ENCODE measurements around the gene NOTUM.
A peak's percentile ranks its signal among the peaks of the same experiment; 100 is the strongest.

The NOTUM gene

DNA sequence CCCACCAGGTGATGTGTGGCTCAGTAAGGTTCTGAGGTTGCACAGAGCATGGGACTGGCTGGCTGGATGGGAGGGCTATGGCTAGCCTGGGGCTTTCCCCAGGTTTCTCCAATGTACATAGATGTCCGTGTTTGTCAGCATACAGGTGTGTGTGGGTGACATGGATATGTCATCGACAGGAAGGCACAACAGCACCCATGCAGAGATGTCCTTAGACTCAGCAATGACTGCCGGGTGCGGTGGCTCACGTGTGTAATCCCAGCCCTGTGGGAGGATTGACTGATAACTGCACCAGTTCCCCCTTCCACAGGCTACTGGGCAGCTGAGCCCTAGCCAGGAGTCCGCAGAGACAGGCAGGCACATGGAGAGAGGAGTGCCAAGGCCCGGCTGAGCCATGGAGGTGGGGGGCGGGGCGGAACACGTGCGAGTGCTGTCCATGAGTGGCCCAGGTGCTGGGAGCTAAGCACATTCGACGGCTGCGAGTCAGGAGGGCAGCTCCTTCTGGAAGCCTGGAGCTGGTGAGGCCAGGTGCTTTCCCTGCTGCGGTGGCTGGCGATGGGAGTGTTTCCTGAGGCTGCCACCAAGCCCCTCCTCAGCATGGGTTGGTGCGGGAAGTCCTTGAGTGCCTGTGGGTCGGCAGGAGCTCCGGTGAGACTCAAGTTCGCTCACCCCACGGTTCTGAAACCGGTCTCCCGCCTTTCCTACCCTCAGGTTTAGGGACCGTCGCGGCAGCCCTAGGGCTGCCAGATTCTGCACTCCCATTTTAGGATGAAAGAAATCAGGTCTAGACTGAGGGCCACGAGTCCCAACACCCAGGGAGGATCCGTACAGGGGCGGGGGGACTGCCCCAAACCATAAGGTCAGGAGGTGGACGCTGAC lies 15.6 kb upstream of the NOTUM start:
- peak; percentile 17 for DNase-seq

DNA sequence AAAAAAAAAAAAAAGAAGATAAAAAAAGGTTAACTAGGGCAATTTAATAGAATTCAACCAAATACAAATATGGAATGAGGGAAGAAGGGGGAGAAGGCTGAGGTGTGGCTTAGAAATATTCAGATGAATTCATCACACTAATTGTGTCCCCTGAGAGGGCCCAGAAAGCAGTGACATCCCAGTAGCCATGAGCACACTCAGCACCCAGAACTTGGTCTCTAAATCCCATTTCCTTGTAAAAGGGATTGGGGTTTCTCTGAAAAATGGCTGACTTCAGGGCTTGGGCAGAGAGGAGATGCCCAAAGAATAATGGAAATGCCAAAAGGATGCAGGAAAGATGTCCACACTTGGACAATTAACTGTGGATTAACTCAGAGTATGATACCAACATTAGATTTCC lies 12.4 kb upstream of the NOTUM start:
- DNase-seq: no peak

DNA sequence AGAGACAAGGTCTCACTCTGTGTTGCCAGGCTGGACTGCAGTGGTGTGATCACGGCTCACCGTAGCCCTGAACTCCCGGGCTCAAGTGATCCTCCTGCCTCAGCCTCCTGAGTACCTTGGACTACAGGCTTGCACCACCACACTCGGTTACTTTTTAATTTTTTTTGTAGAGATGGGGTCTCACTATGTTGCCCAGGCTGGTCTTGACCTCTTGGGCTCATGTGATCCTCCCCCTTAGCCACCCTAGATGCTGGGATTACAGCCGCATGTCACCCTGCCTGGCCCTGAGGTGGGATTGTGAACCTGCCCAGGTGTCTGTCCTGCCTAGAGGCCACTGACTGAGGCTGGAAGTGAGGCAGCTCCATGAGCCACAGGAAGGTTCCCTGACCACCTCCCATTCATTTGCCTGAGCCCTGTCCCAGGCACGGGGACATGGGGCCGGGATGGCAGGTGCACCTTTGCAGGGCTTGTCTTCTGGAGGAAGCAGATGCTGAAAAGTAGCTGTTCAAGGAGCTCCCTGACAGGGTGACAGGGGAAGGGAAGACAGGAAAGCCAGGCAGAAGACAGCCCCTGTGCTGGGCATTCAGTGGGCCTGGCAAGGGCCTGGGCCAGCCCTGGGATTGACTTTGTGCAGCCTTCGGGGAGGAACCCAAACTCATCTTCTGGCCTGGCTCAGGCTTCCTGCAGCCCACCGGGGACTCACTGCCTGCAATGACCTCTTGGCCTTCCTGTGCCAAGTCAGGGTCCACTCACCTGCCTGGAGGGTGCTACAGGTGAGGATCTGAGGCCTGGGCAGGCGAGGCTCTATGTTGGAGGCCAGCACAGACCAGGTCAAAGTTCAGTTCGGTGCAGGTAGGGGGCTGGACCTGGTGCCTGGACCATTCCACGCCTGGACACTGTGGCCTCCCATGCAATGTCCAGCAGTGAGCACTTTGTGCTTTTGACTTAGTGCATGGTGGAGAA lies 8.1 kb upstream of the NOTUM start:
- DNase-seq: no peak

DNA sequence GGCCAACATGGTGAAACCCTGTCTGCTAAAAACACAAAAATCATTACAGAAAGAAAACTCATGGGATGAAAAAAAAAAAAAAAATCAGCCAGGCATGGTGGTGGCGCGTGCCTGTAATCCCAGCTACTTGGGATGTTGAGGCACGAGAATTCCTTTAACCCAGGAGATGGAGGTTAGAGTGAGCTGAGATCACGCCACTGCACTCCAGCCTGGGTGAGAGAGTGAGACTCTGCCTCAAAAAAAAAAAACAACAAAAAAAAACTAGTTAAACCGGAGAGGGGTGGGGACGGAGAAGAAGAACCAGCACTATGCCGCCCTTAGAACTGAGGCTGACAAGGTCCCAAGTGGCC lies 7.4 kb upstream of the NOTUM start:
- no peak for DNase-seq

DNA sequence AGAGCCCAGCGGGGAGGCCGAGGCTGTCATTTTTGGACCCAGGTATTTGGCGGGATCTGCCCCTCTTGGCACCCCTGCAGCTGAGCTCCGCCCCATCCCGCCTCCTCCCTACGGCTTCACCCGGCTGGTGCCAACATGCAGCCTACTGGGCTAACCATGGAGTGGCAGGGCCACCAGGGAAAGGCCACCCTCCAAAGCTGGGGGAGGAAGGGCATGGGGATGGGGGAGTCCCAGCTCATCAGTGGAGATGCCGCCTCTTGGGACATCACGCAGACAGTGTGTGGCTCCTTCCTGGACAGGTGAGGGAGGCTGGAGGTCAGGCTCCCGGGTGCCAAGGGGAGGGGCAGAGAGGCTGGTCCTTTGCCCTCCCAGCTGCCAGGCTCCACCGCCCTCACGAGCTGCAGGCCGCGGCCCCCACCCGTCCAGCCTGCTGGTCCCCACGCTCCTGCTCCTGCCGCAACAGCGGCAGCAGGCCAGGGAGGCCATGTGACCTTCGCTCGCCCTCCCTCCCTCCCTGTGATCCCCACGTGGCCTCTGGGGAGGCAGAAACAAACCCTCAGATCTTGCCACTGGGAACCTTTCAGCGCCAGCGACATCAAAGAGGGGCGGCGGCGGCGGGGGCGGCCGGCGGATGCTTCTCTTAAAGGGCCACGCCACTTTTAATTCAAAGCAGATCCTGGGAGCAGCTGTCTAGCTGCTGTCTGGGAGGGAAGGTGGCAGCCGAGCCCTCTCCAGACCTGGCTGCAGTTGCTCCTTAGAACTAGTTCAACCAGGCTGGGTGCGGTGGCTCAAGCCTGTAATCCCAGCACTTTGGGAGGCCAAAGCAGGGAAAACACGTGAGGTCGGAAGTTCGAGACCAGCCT lies 6.8 kb upstream of the NOTUM start:
- DNase-seq: peak; percentile 82

DNA sequence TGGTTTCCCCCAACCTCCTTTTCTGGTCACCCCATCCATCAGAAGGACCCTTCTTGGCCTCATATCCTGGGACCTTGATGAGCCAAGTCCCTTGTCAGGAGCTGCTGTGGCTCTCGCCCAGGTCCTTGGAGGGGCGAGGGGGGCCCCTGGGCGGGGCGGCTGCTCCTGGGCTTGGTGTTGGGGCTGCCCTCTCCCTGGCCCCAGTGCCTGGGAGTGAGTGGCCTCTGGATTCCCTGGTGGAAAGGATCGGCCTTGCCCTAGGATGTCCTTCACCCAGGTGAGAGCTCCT lies 6.2 kb upstream of the NOTUM start:
- no peak for DNase-seq

DNA sequence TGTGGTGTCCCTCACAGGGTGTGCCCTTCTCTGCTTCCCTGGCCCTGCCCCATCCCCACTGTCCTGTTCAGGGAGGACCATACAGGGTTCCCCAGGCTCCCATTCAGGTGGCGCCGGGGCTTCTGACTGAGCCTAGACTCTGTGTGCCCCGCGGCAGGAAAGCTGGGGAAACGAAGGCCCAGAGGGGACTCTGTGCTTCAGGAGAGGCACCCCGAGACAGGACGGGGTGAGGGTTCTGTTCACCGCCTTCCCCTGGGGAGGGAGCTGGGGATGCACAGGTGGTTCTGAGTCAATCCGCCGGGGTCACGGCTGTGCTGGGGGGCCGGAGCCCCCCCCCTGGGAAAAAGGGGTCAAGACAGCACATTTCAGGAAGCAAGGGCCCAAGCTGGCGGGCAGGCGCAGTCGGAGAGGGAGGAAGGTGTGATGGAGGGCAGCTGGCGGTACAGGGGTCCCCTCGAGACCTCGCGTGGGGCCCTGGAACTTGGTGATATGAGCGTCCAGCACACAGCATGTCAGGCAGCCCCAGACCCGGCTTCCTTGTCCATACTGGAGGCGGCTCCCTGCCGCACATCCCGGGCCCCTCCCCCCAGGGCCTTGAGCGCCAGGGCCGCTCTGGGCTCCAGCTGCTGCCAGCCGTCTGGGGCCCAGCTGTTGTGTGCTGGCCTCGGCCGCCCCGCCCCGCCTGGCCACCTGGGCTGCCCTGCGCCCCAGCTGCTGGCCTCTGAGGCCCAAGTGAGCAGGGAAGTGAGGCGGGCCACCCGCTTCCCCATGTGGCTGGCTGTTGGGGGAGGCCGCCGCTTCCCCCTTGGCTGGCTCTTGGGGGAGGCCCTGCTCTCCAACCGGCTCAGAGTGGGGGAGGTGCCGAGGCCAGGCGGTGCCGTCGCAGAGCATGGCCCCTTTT lies 5.6 kb upstream of the NOTUM start:
- no peak for DNase-seq

DNA sequence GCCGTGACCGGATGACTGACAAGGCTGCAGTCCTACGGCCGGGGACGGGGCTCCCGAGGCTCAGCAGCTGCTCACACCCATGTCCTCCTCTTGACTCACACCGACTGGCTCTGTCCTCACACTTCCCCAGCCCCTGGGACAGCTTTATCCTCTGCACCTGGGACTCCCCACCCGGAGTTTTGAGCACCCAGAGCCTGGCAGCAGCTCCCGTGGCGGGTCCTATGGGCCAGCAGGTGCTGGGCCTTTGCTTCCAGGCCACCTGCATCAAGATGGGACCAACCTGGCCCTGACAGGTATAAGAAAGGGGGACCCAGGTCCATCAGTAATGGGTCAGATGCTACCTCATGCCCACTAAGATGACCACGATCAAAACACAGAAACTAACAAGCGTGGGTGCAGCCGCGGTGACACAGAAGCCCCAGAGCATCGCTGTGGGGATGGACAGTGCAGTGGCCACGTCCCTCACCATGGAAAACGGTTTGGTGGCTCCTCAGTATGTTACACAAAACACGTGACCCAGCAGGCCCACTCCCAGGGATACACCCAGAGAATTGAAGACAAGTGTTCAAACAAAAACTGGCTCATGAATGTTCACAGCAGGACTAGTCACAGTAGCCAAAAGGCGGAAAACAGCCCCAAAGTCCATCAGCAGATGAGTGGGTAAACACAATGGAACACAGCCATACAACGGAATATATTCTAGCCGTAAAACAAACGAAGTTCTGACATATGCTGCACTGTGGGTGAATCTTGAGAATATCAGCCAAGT lies 3.3 kb upstream of the NOTUM start:
- DNase-seq: no peak

DNA sequence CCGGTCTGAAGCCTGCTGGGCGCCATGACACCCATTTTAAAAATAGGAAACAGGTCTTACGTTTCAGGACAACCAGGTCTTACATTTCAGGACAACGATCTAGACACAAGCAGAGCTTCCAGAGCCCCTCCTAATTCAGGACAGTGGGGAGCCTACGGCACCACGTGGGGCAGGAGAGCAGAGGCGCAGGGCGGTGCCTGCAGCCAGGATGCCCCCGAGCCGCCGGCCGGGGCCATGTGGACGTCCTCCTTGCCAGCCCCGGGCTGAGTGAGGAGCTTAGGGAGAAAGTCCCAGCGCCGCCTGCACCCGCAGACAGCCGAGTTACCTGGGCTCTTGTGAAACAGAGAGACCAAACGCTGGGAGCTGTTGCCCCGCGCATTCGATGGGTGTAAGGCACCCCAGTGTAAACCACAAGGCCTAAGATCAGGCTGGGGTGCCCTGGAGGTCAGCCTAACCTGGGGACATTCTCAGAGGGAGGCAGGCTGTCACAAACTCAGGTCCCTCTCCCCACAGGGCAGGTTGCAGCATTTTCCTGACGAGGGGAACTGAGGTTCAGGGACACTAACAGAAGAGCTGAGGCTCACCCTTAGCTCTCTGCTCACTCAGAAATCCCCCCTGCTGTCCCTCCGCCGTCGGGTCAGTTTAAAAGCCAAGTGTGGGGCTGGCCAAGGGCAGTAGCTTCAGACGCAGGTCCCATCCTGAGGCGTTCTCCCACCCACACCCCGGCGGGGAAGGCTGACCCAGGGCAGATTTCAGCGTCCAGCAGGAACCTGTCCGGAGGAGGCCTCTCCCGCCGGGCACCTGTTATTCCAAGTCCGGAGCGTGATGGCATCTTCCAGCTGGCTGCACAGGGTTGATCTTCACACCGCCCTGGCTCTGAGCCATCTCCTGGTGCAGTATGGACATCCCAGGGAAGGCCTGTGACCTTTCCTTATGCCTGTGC lies 1.8 kb upstream of the NOTUM start:
- DNase-seq: no peak

DNA sequence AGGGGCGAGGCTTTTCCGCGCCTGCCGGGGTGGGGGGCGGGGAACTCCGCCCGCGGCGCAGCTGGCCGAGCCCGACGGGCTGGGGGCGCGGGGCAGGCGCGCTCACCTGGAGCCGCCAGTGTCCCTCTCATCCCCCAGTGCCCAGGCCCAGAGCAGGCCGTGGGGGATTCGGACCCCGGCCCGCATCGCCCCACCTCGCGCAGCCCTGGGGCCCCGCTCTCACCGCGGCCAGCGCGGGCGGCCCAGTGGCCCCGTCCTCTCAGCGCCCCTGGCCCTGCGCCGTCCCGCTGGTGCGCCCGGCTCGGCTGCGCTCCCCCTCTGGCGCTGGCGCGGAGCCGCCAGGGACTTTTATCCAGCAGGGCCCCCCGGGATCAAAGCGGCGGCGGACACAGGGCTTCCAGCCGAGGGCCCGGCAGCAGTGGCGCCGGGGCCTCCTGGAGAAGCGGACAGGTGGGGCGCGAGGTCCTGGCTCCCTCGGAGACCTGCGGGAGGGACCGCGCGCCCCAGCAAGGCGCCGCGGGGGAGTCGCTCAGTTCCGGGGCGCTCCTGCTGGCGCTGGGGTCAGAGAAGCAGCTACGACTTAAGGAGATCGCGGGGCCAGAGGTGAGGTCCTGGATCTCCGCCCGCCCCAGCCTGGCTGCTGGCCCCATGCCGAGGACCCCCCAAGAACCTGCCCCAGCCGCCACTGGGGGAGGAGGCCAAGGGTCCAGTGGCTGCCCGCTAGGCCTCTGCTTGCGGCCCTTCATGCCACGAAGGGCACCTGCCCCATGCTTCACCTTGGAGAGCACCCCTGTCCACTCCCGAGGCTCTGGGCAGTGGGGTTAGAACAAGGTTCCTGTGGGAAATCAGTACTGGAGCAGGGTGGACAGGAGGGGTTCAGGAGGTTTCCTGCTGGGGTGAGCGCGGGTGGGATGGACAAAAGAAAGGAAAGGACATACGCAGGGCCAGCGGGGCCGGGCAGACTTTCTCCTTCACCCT lies 823 bp upstream of the NOTUM start:
- DNase-seq: no peak

DNA sequence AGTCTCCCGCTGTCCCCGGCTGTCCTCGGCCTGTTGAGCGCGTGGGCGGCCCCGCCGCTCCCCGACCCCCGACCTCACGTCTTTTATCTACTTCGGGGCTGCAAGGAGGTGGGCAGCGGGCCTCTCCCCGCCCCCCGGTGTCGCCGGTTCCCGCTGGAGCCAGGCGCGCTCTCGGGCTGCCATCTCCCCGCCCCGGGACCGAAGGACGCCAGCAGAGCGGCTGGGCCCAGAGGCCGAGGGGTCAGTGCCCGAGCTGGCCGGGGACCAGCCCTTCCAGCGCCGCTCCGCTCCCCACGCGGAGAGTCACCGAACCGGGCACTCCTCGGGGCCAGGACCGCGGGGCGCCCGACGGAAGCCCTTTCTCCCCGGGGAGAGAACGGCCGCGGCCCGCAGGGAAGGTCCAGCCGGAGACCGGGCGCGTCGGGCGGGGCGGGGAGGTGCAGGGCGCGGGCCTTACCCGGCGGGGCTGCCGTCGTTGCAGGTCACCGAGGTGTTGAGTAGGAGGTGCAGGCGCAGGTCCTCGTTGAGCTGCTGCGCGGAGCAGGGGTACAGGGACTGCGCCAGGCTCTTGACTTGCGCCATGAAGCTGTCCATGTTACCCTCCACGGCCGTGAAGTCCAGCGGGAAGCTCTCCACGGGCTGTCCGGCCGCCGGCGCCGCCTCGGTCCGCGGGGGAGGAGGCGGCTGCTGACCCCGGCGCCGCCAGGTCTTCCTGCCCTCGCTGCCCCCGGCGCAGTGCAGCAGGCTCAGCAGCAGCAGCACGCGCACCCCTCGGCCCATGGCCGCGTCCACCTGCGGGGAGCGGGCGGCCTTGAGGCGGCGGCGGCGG lies 643 bp downstream of the NOTUM start:
- no peak for DNase-seq

DNA sequence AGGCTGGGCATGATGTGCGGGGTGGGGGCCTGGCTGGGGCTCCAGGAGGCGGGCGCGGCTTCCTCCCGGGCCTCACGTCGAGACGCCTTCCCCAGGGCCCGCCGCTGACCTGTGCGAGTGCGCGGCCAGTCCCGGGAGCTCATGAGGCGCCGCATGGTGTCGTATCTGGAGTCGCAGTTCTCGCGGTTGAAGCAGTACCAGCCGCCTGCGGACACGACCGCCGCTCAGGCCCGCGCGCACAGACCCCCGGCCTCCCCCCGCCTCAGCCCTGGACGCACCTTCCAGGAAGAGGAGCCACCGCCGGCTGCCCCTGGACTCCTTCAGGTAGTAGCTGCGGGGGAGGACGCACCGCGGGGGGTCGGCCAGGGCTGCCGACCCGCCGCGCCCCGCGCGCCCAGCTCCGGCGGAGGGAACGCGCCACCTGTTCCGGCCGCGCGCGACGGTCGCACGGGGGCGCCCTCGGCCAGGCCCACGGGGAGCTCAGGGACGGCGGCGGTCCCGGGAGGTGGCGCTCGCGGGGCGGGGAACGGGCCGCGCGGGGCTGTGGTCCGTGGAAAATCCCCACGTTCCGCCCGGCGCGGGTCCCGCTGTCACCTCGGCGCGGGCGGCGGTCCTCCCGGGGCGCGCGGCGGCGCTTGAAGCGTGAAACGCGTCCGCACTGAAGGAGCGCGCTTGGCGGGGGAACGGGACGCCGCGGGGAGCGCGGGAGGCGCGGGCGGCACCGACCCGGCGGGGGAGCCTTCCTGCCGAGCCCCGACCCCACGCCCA lies 1.4 kb downstream of the NOTUM start:
- peak; percentile 60 for DNase-seq

DNA sequence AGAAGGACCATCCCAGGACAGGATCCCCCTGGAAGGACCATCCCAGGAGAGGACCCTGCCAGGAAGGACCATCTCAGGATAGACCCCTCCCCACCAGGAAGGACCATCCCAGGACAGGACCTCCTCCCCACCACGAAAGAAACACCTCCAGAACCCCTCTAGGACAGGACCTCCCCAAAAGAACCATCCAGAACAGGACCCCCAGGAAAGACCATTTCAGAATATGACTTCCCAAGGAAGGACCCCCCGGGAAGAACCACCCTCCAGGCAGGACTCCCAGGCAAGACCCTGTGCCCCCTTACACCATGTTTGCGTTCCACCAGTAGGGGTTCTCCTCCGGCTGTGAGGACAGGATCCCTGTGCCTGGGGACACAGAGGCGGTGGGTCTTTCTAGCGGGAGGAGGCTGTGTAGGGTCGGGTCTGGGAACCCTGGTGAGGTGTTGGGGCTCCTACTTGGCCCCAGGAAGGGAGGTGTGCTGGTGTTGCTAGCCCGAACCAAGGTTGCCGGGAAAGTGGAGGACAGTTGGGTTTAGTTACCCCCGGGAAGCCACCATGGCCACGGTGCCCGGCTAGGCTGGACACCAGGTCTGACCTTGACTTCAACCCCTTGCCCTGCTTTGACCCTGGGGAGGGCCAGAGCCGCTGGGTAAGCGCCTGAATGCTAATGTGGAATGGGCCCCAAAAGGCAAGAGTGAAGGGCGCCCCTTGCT lies 2.2 kb downstream of the NOTUM start:
- no peak for DNase-seq

DNA sequence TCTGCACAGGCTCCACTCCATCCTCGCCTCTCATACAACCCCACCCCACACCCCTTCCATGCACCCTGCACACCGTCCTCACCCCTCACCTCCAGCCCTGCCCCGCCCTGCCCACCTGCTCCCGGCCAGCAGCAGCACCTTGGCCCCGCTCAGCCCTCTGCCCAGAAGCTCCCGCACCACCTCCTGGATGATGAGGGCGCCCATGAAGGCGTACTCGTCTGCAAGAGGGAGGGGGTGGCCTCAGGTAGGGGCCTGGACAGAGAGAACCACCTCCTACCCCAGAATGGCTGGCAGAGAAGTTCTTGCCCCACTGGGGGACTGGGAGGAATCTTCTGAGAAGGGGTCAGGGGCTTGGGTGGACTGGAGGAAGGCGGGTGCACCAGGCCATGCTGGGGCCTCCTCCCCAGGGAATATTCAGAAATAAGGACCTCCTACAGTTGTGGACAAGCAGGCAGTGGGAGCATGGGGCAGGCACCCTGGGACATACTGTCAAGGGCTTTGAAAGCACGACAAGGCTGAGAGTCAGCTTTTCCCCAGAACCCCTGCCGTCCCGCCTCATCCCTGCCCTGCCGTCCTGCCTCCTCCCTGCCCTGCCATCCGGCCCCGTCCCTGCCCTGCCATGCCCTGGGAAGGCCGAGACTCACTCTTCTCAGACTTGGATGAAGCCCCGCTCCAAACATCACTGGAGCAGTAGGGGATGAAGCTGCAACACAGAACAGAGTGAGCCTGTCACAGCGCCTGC lies 3.1 kb downstream of the NOTUM start:
- no peak for DNase-seq

Measured in activated CD4-positive, alpha-beta T cell treated with anti-CD3 and anti-CD28 coated beads, Interleukin-2, amount 50 U/mL, for 16 hours (primary cell).